Stimulated activated CD4-positive, alpha-beta T cell treated with anti-CD3 and anti-CD28 coated beads, Interleukin-4, amount 100 ng/mL, for 24 hours (primary cell): ENCODE results near the gene NAV2.

Experiments
- DNase-seq: peaks from one replicate; pipeline ENCODE4 v3.0.0-alpha.2; 2020

Gene NAV2

DNA sequence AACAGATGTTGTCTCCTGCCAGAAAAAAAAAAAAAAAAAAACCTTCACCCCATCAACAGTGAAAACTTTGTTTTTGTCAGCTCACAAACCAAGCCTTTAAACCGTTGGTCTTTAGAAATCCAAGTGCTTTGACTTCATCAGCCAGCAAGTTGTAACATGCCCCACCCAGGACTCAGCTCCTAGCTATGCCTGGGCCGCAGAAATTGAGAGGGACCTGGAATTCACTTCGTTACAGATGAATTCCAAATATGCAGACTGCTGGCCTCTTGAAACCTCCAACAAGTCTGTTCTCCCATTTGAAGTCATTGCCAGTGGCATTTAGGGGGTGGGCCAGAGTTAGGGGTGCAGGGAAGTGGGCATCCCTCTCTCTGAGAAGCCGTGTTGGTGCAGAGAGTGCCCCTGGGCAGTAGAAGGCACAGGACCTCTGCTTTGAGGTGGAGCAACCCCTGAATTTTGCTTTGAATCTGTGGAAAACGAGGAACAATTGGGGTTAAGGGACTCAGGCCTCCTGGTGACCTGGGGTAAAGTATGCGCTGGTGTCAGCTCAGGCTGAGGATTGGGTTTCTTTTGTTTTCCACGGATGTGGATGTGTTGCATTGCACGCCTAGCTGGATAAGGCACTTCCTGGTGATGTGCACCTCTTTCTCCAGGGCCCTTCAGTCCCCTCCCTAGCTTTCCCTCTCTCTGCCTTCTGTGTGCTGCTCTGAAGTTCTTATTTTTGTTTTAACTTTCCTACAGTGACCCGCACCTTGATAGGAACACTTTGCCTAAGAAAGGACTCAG lies 338.1 kb downstream of the NAV2 start:
- no peak for DNase-seq

- DNase-seq, result no peak
Measured at GRCh38 chr11:20051469-20052399, 339.1 kb downstream of the NAV2 start.

DNA sequence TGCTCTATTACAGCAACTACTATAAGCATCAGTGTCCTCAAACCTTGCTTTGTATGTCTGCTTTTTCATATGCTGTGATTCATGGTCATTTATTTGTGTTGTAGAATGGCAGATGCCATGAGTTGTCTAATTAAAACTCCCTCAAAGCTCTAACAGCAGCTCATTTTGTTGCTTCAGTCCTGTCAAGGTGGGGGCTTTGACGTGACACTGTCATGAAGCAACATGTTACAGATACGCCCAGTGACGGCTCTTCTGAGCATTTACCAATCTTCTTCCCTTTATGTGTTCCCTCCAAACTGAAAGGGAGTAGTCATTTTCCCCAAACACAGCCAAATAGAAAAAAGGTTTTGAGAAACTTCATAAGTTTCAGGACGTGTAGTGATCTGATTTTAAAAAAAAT lies 340.9 kb downstream of the NAV2 start:
- no peak for DNase-seq

- no peak for DNase-seq
Measured at GRCh38 chr11:20054584-20054983, 341.9 kb downstream of the NAV2 start.

GRCh38 chr11:20055312-20055711 lies 342.7 kb downstream of the NAV2 start:
- no peak for DNase-seq

GRCh38 chr11:20056109-20056949 lies 343.7 kb downstream of the NAV2 start:
- DNase-seq, result no peak

DNA sequence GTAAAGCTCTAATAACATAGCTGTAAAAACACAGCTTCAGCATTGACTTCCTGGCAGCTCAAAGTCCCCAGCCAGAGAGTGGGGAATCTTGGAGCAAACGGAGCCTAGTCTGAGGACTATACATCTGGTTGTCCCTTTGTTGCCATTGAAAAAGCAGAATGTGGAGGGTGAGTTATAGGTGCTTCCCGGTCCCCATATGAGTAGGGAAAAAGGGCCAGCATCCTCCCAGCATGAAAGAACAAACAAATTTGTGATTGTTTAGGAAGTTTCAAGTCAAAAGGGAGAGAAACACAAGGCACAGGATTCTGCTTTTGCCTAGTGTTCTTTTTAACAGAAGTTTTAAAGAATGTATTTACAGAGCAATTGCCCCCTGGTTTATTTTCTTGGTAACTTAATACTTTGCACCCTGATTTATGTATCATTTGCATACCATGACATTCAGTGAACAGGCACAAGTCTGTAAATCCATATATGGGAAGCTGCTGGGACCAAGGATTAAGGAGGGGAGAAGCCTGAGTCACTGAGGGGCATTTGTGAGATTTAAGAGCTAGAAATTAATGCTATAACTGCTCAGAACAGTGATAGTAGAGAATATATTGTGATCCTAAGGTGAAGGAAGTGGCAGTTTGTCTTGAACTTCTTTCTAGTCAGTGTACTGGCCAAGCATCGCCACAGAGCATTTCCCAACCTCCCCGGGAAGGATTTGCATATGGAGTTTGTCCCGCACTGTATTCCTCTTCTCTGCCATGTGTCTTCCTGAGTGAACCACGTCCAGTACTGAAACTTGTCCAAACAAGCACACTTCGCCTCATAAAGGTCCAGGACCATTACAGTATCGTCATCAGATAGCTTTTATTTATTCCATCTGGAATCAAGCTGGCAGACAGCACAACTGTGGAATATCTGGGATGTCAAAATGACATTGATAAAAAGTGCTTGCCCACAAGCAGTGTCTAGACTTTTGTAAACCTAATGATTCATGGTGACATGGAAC lies 344.6 kb downstream of the NAV2 start:
- no peak for DNase-seq

DNA sequence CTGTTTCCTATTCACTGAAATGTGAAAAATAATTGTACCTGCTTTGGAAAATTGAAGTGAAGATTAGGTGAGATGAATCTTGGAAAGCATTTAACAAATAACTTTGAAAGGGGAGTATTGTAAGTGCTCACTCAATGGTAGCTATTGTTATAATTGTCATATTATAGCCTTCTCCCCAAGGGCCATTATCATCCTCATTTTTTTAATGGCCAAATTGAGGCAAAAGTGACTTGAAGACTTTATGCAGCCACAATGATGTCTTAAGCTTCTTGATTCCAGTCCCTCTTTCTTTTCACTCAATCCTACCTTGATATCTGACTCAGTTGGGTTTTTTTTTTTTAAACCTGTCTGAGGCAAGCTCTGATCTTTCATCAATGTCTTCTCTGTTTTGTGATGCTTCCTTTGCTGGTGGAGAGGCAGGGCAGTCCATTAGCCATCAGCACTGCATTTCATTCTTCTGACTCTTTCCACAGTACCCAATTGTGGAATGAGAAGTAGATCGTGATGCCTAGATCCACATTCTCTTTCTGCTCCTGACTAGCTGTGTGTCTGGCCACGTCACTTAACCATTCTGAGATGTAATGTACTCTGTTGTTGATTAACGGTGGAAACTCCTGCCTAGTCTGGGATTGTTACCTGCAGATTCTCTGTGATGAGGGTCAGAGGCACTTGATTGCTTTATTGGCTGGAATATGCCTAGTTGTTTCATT lies 346.3 kb downstream of the NAV2 start:
- no peak for DNase-seq

DNA sequence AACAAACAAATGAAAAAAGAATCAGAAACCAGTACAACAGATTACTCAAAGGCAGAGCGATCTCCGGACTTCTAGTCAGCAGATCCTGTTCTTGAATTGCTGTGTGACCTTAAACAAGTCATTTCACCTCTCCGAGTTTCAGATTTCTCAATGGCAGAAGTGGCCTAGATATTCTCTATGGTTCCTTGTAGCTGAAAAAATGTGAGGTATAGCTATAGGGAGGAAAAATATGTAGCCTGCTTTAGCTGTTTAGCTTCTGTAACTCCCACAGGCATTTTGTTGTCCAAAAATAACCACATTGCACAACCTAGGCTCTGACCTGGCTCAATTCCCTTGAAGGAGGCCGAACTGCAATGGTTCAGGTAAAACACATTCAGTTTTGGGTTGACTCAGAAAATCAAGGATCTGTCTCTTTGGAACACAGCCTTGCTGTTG lies 347.0 kb downstream of the NAV2 start:
- no peak for DNase-seq

- DNase-seq, result no peak
Measured at GRCh38 chr11:20060181-20060580, 347.5 kb downstream of the NAV2 start.

- no peak for DNase-seq
Measured at GRCh38 chr11:20060647-20061205, 348.1 kb downstream of the NAV2 start.

DNA sequence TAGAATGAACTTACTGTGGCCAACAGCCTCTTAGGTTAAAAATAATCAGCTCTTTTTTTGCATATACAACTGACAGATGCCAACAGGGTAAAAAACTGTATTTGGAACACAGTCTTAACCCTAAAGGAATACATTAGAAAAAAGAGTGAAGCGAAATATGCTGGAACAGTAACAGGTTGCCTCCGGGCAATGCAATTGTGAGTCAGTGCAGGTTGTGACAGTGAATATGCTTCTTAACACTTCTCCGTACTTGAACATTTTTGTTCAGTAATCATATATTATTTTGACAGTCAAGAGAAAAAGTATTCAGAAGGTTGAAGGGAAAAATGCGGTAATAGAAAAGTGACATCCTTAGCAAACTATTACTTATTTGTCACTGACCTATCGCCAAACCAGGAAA lies 349.1 kb downstream of the NAV2 start:
- DNase-seq, result no peak

- DNase-seq, result no peak
Measured at GRCh38 chr11:20064961-20065405, 352.3 kb downstream of the NAV2 start.

DNA sequence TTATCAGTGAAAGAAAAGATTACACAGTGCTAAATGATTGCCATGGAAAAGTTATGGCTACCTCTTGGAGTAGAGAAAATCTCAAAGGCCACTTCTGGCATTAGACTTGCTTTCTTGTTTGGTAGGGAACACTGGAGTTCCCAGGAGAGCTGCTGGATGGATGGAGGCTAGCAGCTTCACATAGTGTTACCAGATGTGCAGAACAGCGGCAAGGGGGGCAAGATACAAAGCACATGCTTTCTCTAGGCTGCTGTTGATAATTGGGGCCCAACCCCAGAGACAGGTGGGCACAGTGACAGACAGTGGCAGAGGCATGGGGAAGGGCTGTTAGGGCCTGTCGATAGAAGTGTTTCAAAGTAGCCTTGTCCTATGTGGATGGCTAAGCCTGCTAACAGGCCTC lies 352.8 kb downstream of the NAV2 start:
- DNase-seq, result no peak

- DNase-seq, result no peak
Measured at GRCh38 chr11:20066013-20066782, 353.6 kb downstream of the NAV2 start.

GRCh38 chr11:20066783-20067156 lies 354.1 kb downstream of the NAV2 start:
- no peak for DNase-seq

DNA sequence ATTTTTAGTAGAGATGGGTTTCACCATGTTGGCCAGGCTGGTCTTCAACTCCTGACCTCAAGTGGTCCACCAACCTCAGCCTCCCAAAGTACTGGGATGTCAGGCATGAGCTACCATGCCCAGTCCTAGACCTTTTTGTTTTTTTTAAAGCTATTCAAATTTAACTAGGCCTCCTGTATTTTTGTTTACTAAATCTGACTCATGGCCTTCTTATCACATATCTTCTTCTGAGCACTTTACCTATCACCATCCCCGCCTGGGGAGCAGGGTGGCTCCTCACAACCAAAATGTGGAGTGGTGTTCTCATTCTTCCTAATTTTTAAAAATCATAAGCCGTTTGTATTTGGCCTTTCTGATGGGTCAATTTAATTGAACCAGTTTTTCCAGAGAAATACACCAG lies 355.0 kb downstream of the NAV2 start:
- DNase-seq, result no peak

DNA sequence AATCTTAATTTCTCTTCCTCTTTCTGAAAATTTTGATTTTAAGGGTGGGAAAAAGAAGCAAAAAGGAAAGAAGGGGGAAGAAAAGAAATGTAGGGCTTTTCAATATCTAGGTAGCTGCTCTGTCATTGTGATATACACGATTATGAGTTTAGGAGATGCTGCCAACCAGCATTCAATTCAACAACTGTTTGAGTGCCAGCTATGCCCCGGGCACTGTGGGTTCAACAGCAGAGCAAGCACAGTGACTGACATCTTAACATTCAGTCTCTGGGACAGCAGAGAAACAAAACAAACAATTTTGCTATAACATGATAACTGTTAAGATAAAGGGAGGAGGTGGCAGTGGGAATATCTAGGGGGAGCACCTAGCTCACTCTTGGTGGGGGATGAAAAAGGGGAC lies 356.1 kb downstream of the NAV2 start:
- no peak for DNase-seq

- DNase-seq, result no peak
Measured at GRCh38 chr11:20070459-20070858, 357.8 kb downstream of the NAV2 start.

DNA sequence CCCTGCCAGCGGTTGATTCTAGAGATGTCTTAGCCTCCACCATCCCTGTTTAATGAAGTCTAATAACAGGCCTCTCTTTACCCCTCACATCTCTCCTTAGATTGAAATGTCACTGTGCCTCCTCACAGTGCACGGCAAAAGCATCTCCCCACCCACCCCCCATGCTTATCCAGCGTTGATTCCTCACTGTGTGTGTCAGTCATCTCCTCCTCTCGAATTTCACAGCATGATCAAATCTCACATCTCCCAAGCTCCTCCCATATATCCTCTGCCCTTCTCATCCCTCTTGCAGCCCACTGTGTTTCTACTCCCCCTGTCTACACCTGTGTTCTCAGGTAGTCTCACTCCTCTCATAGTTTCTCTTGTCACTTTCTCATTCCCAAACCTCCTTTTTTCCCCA lies 363.0 kb downstream of the NAV2 start:
- DNase-seq, result no peak
